ENCODE data around the gene ANKRD31.

ANKRD31 gene

GRCh38 chr5:75042522-75042921 is 194.2 kb downstream of the ANKRD31 start:
- DNase-seq (ENCODE audit: low read depth), result peak; percentile 85
- no peak for TF ChIP-seq CTCF (IDR thresholded peaks at IDR 0.05; ENCODE audit: insufficient read depth, low read depth, low read length, missing control alignments)
- H3K4me3 ChIP-seq (ENCODE audit: low read length), result no peak overlapping the region

- no peak overlapping the region for H3K4me3 ChIP-seq (ENCODE audit: low read length)
- TF ChIP-seq CTCF (IDR thresholded peaks at IDR 0.05; ENCODE audit: insufficient read depth, low read depth, low read length, missing control alignments), result no peak
- peak; percentile 46 for DNase-seq (ENCODE audit: low read depth)
These were observed 195.7 kb downstream of the ANKRD31 start for GRCh38 chr5:75040973-75041372.

GRCh38 chr5:75037106-75037505 is 199.6 kb downstream of the ANKRD31 start:
- no peak overlapping the region for H3K4me3 ChIP-seq (ENCODE audit: low read length)
- peak; percentile 100 for DNase-seq (ENCODE audit: low read depth)
- TF ChIP-seq CTCF (IDR thresholded peaks at IDR 0.05; ENCODE audit: insufficient read depth, low read depth, low read length, missing control alignments), result peak; percentile 14

GRCh38 chr5:75034137-75034739 is 202.4 kb downstream of the ANKRD31 start:
- no peak for TF ChIP-seq CTCF (IDR thresholded peaks at IDR 0.05; ENCODE audit: insufficient read depth, low read depth, low read length, missing control alignments)
- H3K4me3 ChIP-seq (ENCODE audit: low read length), result no peak overlapping the region
- peak; percentile 85 for DNase-seq (ENCODE audit: low read depth)

- no peak for TF ChIP-seq CTCF (IDR thresholded peaks at IDR 0.05; ENCODE audit: insufficient read depth, low read depth, low read length, missing control alignments)
- no peak overlapping the region for H3K4me3 ChIP-seq (ENCODE audit: low read length)
- DNase-seq (ENCODE audit: low read depth), result no peak
These were observed 205.3 kb downstream of the ANKRD31 start for GRCh38 chr5:75031366-75031765.

- no peak for DNase-seq (ENCODE audit: low read depth)
- TF ChIP-seq CTCF (IDR thresholded peaks at IDR 0.05; ENCODE audit: insufficient read depth, low read depth, low read length, missing control alignments), result no peak
- H3K4me3 ChIP-seq (ENCODE audit: low read length), result no peak overlapping the region
These were observed 208.6 kb downstream of the ANKRD31 start for GRCh38 chr5:75028090-75028489.

All from epithelial cell of esophagus (primary cell).